ENCODE measurements around the gene SCAPER.

- TF ChIP-seq CTCF (IDR thresholded peaks at IDR 0.05 in 2 of 3, conservative IDR thresholded peaks at IDR 0.05 in 1 of 3; ENCODE audit: borderline replicate concordance in 1 of 3, insufficient read depth in 1 of 3, low read depth in 2 of 3, low read length in 2 of 3) (no peak), POLR2A (IDR thresholded peaks at IDR 0.05; ENCODE audit: borderline replicate concordance, extremely low read depth, insufficient read depth, insufficient read length) (no peak), CEBPB (IDR thresholded peaks at IDR 0.05; ENCODE audit: low read depth) (no peak), ZNF274 (IDR thresholded peaks at IDR 0.05; ENCODE audit: low read depth, low read length) (no peak)
Measured at GRCh38 chr15:76368122-76368621, 537.0 kb downstream of the SCAPER start.

All from HCT116 (cell line).